Astrocyte of the spinal cord (primary cell): Measurements from ENCODE around the gene CLMP.

Experiments used
- DNase-seq: peaks from one replicate; pipeline ENCODE4 v3.0.0; 2011; ENCODE audit warnings: low read depth, low spot score
- H3K4me3 ChIP-seq: 2 replicates; pipeline ENCODE4 v1.5.1; 2011; ENCODE audit warnings: low read depth, mild to moderate bottlenecking, low read length, moderate library complexity
- CTCF ChIP-seq: IDR thresholded peaks from 2 replicates; pipeline ENCODE4 v1.5.1; 2012; ENCODE audit warnings: low read depth, mild to moderate bottlenecking, low read length, inconsistent platforms
- in situ Hi-C: cut with HindIII; loops from 2 replicates; pipeline ENCODE4 v1.10.0; 2017; ENCODE audit warnings: low sequenced_read_pairs

The CLMP gene

GRCh38 chr11:123231256-123231655, 36.2 kb upstream of the CLMP start:
- no peak for DNase-seq

DNA sequence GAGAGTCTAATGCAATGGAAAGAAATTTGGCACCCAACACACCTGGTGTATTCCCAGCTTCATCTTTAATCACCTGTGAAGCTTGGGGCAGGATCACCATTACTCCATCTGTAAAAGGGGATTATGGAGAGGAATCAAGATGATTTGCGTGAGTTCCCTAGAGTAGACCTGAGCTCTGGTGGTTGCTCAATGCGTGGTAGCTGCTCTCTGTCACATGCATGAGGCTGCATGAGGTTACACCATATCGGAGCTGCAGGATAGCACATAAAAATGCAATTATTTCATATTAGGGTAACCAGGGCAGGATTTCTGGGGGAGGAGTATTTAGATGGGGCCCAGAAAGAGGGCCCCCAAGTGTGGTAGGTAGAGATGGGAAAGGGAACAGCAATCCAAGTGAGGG, 35.3 kb upstream of the CLMP start:
- no peak for DNase-seq
- in situ Hi-C loops = no loop called here
- no peak overlapping the region for H3K4me3 ChIP-seq
- TF ChIP-seq CTCF = no peak

More at GRCh38 chr11:123231256-123231655, 36.2 kb upstream of the CLMP start:
- no peak overlapping the region for H3K4me3 ChIP-seq
- TF ChIP-seq CTCF = no peak
- in situ Hi-C loops = no loop called here

GRCh38 chr11:123228496-123229163, 33.6 kb upstream of the CLMP start:
- in situ Hi-C loops = no loop called here
- H3K4me3 ChIP-seq = no peak overlapping the region
- TF ChIP-seq CTCF = no peak

GRCh38 chr11:123227763-123228495, 32.9 kb upstream of the CLMP start:
- no peak for TF ChIP-seq CTCF
- in situ Hi-C loops = no loop called here
- no peak overlapping the region for H3K4me3 ChIP-seq
- DNase-seq = no peak

More at GRCh38 chr11:123228496-123229163, 33.6 kb upstream of the CLMP start:
- DNase-seq = no peak

DNA sequence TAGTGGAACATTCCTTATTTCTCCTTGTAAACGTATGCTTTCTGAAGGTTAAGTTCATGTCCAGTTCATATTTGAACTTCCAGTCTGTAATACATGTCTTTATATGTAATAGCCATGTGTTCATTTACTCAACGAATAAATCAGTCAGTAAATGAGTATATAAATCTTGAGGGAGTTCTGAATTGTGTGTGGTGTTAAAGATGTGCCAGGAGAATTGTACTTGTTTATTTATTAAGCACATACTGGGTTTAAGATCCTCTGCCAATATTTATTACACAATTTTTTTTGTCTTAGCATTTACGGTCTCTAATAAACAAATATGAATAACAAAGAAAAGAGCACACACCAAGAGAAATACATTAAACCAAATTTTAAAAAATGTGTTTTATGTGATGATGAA, 26.5 kb upstream of the CLMP start:
- in situ Hi-C loops = no loop called here
- no peak for DNase-seq
- no peak for TF ChIP-seq CTCF
- no peak overlapping the region for H3K4me3 ChIP-seq

DNA sequence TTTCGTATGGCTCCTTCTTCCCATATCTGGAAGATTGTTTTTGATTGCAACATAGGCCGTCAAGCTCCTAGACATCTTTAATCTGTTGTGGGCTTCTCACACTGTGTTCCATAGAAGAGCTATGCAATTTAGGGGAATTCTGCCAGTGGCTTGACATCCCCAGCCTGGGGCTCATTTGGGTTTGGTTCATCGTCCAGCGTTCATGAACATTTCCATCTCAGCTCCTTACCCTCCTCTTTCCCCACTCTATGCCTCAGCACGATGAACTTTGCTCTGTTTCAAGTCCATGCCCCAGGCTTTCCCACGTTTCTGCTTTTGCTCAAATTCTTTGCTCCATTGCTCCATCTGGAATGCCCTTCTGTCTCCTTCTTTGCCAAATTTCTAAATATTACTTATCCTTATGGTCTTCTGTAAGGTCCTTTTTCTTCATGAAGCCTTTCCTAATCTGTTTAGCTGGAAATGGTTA, 26.1 kb upstream of the CLMP start:
- DNase-seq = no peak
- H3K4me3 ChIP-seq = no peak overlapping the region
- in situ Hi-C loops = no loop called here
- TF ChIP-seq CTCF = no peak
